Skeletal muscle tissue (tissue), 4 donors: ENCODE measurements around the gene VCP. TPM values are rescaled to one million over a fixed set of nuclear protein-coding genes. Genes with fewer than 3 reads are reported as not detected.

Experiments used
- H3K27ac ChIP-seq: one replicate; pipeline ENCODE4 v1.7.0; 2013; ENCODE audit warnings: mild to moderate bottlenecking, low read depth, low read length, inconsistent platforms
- H3K27me3 ChIP-seq, 3 donors: one replicate each; pipeline ENCODE4 v1.7.0; 2013; ENCODE audit warnings: low read length in 3 of 3; ENCODE audit not compliant: control insufficient read depth in 3 of 3, insufficient read depth in 3 of 3
- H3K36me3 ChIP-seq, 3 donors: one replicate each; pipeline ENCODE4 v1.7.0; 2013; ENCODE audit warnings: low read length in 3 of 3; ENCODE audit not compliant: control insufficient read depth in 3 of 3, insufficient read depth in 3 of 3
- H3K4me1 ChIP-seq, 3 donors: one replicate each; pipeline ENCODE4 v1.7.0; 2013; ENCODE audit warnings: low read length in 3 of 3, mild to moderate bottlenecking in 3 of 3; ENCODE audit not compliant: control insufficient read depth in 3 of 3, insufficient read depth in 3 of 3
- H3K4me3 ChIP-seq, 3 donors: one replicate each; pipeline ENCODE4 v1.7.0; 2013; ENCODE audit warnings: low read length in 3 of 3
- H3K9ac ChIP-seq, 3 donors: one replicate each; pipeline ENCODE4 v1.7.0; 2013; ENCODE audit warnings: low read length in 3 of 3, mild to moderate bottlenecking in 3 of 3, moderate library complexity in 2 of 3, low read depth in 1 of 3
- H3K9me3 ChIP-seq, 3 donors: one replicate each; pipeline ENCODE4 v1.7.0; 2013; ENCODE audit warnings: low read length in 3 of 3; ENCODE audit not compliant: control insufficient read depth in 3 of 3
- total RNA-seq: library from RNA; depleted of rRNA; stranded (reverse); fragments of >200 nt; gene quantifications from one replicate; pipeline ENCODE4 v1.2.3, GENCODE V29; 2014
- donor health status: Osteomylitis.

The VCP gene
- total RNA-seq, 1 donor from 2014 or later, result 212 TPM

DNA sequence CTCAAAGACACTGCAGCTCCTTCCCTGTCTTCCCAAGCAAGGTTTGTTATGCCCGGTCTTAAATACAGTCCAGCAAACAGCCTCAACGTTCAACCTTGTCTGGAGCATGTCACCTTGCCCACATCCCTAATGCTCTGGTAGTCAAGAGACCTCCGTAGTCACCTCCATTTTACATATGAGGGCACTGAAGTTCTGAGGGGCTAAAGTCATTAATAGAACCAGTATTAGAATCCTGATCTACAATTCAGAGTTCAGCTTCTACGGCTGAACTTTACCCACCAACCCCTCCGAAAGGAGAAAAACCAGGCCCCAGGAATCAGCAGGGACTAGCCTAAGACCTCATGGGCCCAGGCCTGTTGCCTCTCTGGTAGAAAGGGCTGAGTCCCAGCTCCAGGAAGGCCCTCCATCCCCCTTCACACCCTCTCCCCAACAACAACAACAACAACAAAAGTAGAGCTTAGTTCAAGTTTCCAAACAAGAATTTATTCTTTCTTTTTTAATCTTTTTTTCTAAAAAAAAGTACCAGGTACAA lies 31.3 kb upstream of the VCP start:
- Histone ChIP-seq H3K4me3 (peak overlapping the region; percentile 84 to 97 (median 94)), H3K27me3 (no peaks in the 10 kb centered on the region), H3K9ac (peak overlapping the region; percentile 93 to 98 (median 97)), H3K9me3 (no peaks in the 10 kb centered on the region), H3K36me3 (peaks cover 58 to 64% (median 59%) of the 10 kb centered on the region in 3 donors), H3K4me1 (peaks cover 22 to 25% (median 24%) of the 10 kb centered on the region in 3 donors), H3K27ac (peak overlapping the region; percentile 85)

- Histone ChIP-seq H3K9ac (peak within 1 kb of the TSS; percentile 93 to 98 (median 97)), H3K9me3 (no peaks in the 10 kb centered on the region), H3K4me3 (peak within 1 kb of the TSS; percentile 84 to 97 (median 94)), H3K27me3 (no peaks in the 10 kb centered on the region), H3K4me1 (peaks cover 22 to 25% (median 24%) of the 10 kb centered on the region in 3 donors), H3K36me3 (peaks cover 52 to 61% (median 55%) of the 10 kb centered on the region in 3 donors), H3K27ac (peak within 1 kb of the TSS; percentile 85)
Measured at GRCh38 chr9:35102769-35103659, 30.6 kb upstream of the VCP start, which contains the start of gene STOML2. Gene STOML2 (minus strand): TSS chr9:35103131. CDS start chr9:35103094, 37 bp downstream.

DNA sequence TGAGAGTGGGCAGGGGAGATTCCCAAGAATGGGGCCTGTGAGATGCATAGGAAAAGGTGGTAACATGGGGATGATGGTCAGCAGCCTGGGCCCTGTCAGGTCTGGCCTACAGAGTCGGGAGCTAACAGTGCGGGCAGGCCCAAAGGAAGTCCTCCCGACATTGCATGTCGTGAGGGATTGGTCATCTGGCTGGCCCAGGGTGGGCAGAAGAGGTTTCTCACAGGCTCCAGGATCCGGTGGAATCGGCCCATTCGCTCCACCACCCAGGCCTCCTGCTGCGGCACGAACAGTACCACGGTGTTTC lies 30.0 kb upstream of the VCP start:
- Histone ChIP-seq H3K27me3 (no peaks in the 10 kb centered on the region), H3K4me1 (peaks cover 22 to 25% (median 24%) of the 10 kb centered on the region in 3 donors), H3K27ac (peak overlapping the region; percentile 85), H3K4me3 (peak overlapping the region; percentile 84 to 97 (median 94)), H3K9ac (peak overlapping the region; percentile 93 to 98 (median 97)), H3K36me3 (peaks cover 48 to 61% (median 55%) of the 10 kb centered on the region in 3 donors), H3K9me3 (no peaks in the 10 kb centered on the region)

DNA sequence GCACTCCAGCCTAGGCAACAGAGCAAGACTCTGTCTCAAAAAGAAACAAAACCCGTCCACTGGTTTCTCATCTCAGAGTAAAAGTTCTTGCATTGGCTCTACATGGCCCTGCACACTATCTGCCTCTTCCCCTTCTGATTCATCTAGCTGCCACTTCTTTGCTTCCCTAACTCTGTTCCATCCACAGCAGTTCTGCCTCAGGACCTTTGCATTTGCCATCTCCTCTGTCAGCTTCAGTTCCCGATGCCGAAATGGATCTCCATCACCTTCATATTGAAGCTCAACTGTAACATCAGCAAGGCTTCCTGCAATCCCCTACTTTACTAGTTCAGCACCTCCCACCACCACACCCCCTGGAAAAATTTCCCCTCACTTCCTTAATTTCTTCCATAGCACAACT lies 25.1 kb upstream of the VCP start:
- Histone ChIP-seq H3K9ac (no peak overlapping the region), H3K27me3 (no peaks in the 10 kb centered on the region), H3K4me3 (no peak overlapping the region), H3K36me3 (peaks cover 31 to 46% (median 41%) of the 10 kb centered on the region in 3 donors), H3K9me3 (no peaks in the 10 kb centered on the region), H3K4me1 (peaks cover 15 to 25% (median 22%) of the 10 kb centered on the region in 3 donors), H3K27ac (no peak overlapping the region)

DNA sequence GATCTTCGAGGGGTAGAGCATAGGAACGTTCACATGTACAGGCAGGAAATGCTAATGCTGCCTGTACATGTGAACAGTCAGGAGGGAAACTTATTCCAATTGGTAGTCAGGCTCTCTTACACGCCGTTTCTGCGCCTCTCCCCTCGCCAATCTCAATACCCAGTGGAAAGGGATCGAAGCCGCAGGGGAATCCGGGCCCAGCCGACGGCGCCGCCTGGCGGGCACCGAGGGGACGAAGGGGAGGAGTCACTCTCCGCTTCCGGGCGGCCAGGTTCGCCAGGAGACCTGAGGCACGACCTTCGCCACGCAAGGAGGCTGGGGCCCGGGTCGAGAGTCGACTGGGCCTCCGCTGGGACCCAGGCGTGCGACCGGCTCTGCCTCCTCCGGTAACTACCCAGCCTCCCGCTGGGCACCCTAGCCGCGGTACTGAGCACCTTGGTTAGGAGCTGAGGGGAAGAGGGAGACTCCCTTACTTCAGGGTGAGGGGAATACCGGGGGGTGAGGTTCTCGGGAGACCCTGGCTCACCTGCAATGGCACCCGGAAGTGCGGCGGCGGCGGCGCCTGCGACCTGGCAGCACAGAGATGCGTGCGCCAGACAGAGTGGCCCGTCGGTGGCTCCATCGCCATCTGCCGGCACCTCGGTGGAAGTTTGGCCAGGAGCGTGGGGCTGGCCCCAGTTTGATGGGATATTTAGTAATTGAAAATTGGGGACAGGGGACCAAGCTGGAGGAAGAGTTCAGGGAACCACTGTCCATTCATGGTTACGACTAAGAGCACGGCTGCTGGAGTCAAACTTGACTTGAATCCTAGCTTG lies 23.8 kb upstream of the VCP start, which contains the start of gene PIGO:
Gene PIGO, minus strand, starts transcription at position 557 of the 815 bp plus-strand sequence. CDS start 1,026 bp downstream, outside the sequence.
- Histone ChIP-seq H3K4me3 (peak within 1 kb of the TSS; percentile 87 to 99 (median 87)), H3K4me1 (peaks cover 2 to 13% (median 12%) of the 10 kb centered on the region in 3 donors), H3K9me3 (no peaks in the 10 kb centered on the region), H3K27ac (peak within 1 kb of the TSS; percentile 91), H3K36me3 (peaks cover 39 to 53% (median 46%) of the 10 kb centered on the region in 3 donors), H3K9ac (peak within 1 kb of the TSS; percentile 91 to 99 (median 95)), H3K27me3 (no peaks in the 10 kb centered on the region)

DNA sequence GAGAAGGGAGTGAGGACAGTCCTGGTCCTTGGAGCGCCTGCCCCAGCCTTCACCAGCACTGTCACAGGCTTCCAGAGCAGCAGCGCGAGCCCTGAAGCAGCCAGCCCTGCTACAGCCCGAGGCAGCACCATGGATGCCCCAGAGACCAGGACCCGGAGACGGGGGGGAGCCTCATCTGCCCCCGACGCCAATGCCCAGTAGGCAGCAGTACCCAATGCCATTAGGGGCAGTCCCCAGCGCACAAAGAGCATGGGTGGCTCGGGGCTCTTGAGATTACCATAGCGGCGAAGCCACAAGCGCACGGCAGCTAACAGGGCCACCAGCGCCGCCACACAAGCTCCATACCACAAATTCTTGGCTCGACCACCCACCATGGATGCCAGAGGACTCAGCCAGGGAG lies 19.1 kb upstream of the VCP start:
- Histone ChIP-seq H3K9ac (peak overlapping the region in 1 of 3 donors; percentile 33), H3K27me3 (no peaks in the 10 kb centered on the region), H3K4me1 (peaks cover 0 to 10% (median 6%) of the 10 kb centered on the region in 3 donors), H3K9me3 (no peaks in the 10 kb centered on the region), H3K27ac (no peak overlapping the region), H3K36me3 (peaks cover 58 to 66% (median 61%) of the 10 kb centered on the region in 3 donors), H3K4me3 (no peak overlapping the region)

- peaks cover 58 to 66% (median 61%) of the 10 kb centered on the region in 3 donors for H3K36me3 ChIP-seq
- H3K27me3 ChIP-seq, result no peaks in the 10 kb centered on the region
- no peak overlapping the region for H3K9ac ChIP-seq
- no peak overlapping the region for H3K4me3 ChIP-seq
- no peak overlapping the region for H3K27ac ChIP-seq
- H3K4me1 ChIP-seq, result peaks cover 0 to 3% (median 0%) of the 10 kb centered on the region in 3 donors
- no peaks in the 10 kb centered on the region for H3K9me3 ChIP-seq
Measured at GRCh38 chr9:35089434-35089833, 17.0 kb upstream of the VCP start.

- Histone ChIP-seq H3K36me3 (peaks cover 22 to 28% (median 28%) of the 10 kb centered on the region in 3 donors), H3K4me1 (peaks cover 3 to 5% (median 4%) of the 10 kb centered on the region in 3 donors), H3K9ac (no peak overlapping the region), H3K27ac (no peak overlapping the region), H3K27me3 (no peaks in the 10 kb centered on the region), H3K9me3 (no peaks in the 10 kb centered on the region), H3K4me3 (no peak overlapping the region)
Measured at GRCh38 chr9:35085078-35085477, 12.7 kb upstream of the VCP start.

DNA sequence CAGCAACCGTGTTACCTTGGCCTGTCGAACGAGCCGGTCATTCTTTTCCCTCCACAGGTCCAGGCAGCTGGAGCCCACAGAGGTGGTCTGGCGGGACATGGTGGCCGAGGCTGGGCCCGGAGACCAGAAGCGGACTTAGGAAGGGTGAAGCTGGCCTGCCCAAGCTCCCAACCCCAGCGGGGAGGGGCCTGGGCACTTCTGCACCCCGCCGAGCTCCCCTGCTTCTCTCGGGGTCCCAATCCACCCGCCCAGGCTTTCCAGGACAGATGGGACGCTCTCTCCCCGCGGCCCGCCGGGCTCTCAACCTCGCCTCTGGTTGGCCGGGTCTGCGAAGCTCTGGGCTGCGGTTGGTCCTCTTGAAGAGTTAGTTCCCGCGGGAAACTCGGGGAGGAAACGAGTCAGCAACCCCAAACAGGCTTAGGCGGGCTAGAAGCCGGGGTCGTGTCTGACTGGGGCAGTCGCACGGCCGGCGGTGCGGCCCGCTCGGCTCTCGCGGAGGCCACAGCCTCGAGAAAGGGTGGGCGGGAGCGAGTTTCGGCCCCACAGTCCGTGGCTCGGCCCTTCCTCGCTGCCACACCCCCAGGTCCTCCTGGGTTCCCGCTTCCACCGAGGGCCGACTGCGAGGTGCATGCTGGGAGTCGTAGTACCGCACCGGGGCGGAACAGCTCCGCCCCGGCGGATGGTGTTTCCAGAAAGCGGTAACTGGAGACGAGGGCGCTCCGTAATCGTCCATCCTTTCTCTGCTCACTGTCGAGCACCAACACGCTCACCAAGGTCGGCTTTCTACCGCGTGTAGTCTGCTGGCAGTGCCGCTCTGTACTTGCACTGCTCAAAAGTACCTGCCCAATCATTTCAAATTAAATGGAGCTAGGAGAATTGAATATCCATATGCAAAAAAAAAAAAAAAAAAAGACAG lies 7.3 kb upstream of the VCP start, which contains the start of gene FANCG:
Gene FANCG, minus strand, starts transcription at position 517 of the 916 bp plus-strand sequence. Its CDS starts 418 bp downstream, at position 99.
- Histone ChIP-seq H3K9me3 (no peaks in the 10 kb centered on the region), H3K4me1 (peaks cover 17 to 25% (median 19%) of the 10 kb centered on the region in 3 donors)

More for the DNA sequence above, 7.3 kb upstream of the VCP start, which contains the start of gene FANCG:
- Histone ChIP-seq H3K36me3 (peaks cover 1 to 8% (median 2%) of the 10 kb centered on the region in 3 donors), H3K27ac (peak within 1 kb of the TSS; percentile 62), H3K27me3 (no peaks in the 10 kb centered on the region), H3K9ac (peak within 1 kb of the TSS; percentile 59 to 87 (median 81)), H3K4me3 (peak within 1 kb of the TSS; percentile 86 to 94 (median 94))
